IMR-90 (cell line): ENCODE measurements around the gene MAP3K13. TPM values are rescaled to one million over a fixed set of nuclear protein-coding genes. Genes with fewer than 3 reads are reported as not detected.

Experiments used
- ATAC-seq: fragments of 200-7000 bp; cut with Tn5 transposase; 2 replicates; pipeline ENCODE4 v1.9.1; 2020; ENCODE audit warnings: low read depth, mild to moderate bottlenecking, moderate library complexity
- BruUV-seq: library from RNA; stranded (reverse); fragments of 400-500 nt; replicated peaks from 2 replicates; lab custom pipeline; 2021; lab: Mats Ljungman, UMichigan
- CTCF ChIA-PET: fragments of 300-600 bp; formaldehyde crosslinking; extraction: SDS; loops from one replicate; lab custom pipeline; 2021; ENCODE audit warnings: antibody characterized with exemption; lab: Yijun Ruan, JAX
- POLR2A ChIA-PET: fragments of 300-600 bp; sonication (Branson Sonifier 250); formaldehyde crosslinking; loops from one replicate; lab custom pipeline; 2022; ENCODE audit warnings: antibody characterized with exemption; ENCODE audit not compliant: unreplicated experiment; lab: Charles Lee
- DNase-seq: peaks from one replicate; pipeline ENCODE4 v3.0.0; 2013
- H2AFZ ChIP-seq: replicated peaks from 2 replicates; pipeline ENCODE3; 2013; ENCODE audit warnings: low read length, mild to moderate bottlenecking; ENCODE audit not compliant: poor library complexity
- H2AK5ac ChIP-seq: 2 replicates; pipeline ENCODE4 v1.6.1; 2013; ENCODE audit warnings: low read depth, low read length, inconsistent platforms
- H2AK9ac ChIP-seq: replicated peaks from 2 replicates; pipeline ENCODE3; 2013; ENCODE audit warnings: mild to moderate bottlenecking, low read depth, low read length, moderate library complexity; ENCODE audit not compliant: poor library complexity
- H2BK120ac ChIP-seq: 2 replicates; pipeline ENCODE4 v1.6.1; 2013; ENCODE audit warnings: low read depth, low read length, inconsistent platforms
- H2BK15ac ChIP-seq: 3 replicates; pipeline ENCODE4 v1.6.1; 2013; ENCODE audit warnings: low read depth, low read length, inconsistent platforms
- H2BK20ac ChIP-seq: 2 replicates; pipeline ENCODE4 v1.6.1; 2013; ENCODE audit warnings: low read depth, mild to moderate bottlenecking, inconsistent platforms, low read length, moderate library complexity
- H2BK5ac ChIP-seq: 2 replicates; pipeline ENCODE4 v1.6.1; 2013; ENCODE audit warnings: mild to moderate bottlenecking, low read depth, low read length, inconsistent platforms; ENCODE audit not compliant: poor library complexity, severe bottlenecking
- H3K14ac ChIP-seq: replicated peaks from 2 replicates; pipeline ENCODE4 v1.6.1; 2013; ENCODE audit warnings: low read depth, low read length, inconsistent platforms
- H3K18ac ChIP-seq: 2 replicates; pipeline ENCODE4 v1.6.1; 2013; ENCODE audit warnings: low read depth, low read length, control low read depth
- H3K23ac ChIP-seq: 2 replicates; pipeline ENCODE4 v1.6.1; 2013; ENCODE audit warnings: low read depth, low read length, inconsistent platforms
- H3K27ac ChIP-seq: 2 replicates; pipeline ENCODE4 v1.5.1; 2013; ENCODE audit warnings: mild to moderate bottlenecking, control low read depth, low read length; ENCODE audit not compliant: insufficient read depth
- H3K27me3 ChIP-seq: 2 replicates; pipeline ENCODE4 v1.6.1; 2013; ENCODE audit warnings: low read length; ENCODE audit not compliant: control insufficient read depth, insufficient read depth
- H3K36me3 ChIP-seq: 2 replicates; pipeline ENCODE4 v1.6.1; 2013; ENCODE audit warnings: low read length, mixed read lengths; ENCODE audit not compliant: control insufficient read depth, insufficient read depth
- H3K4ac ChIP-seq: 2 replicates; pipeline ENCODE4 v1.6.1; 2013; ENCODE audit warnings: low read depth, low read length, inconsistent platforms
- H3K4me1 ChIP-seq: 2 replicates; pipeline ENCODE4 v1.6.1; 2013; ENCODE audit warnings: low read length, mixed read lengths; ENCODE audit not compliant: control insufficient read depth, insufficient read depth
- H3K4me2 ChIP-seq: 2 replicates; pipeline ENCODE4 v1.6.1; 2013; ENCODE audit warnings: low read depth, mild to moderate bottlenecking, control low read depth, low read length, moderate library complexity
- H3K4me3 ChIP-seq: 2 replicates; pipeline ENCODE4 v1.5.1; 2013; ENCODE audit warnings: low read depth, mild to moderate bottlenecking, control low read depth, low read length, moderate library complexity; ENCODE audit not compliant: insufficient read depth
- H3K56ac ChIP-seq: 2 replicates; pipeline ENCODE4 v1.6.1; 2013; ENCODE audit warnings: low read length, inconsistent platforms; ENCODE audit not compliant: insufficient read depth; ENCODE audit errors: extremely low read depth
- H3K79me1 ChIP-seq, 2 experiments: 2 replicates each; pipeline ENCODE4 v1.6.1; 2013; ENCODE audit warnings: low read length in 2 of 2, inconsistent platforms in 1 of 2, low read depth in 1 of 2
- H3K9ac ChIP-seq: 2 replicates; pipeline ENCODE4 v1.6.1; 2013; ENCODE audit warnings: low read depth, low read length, control low read depth
- H3K9me1 ChIP-seq: 2 replicates; pipeline ENCODE4 v1.6.1; 2013; ENCODE audit warnings: low read length, inconsistent platforms; ENCODE audit not compliant: insufficient read depth
- H3K9me3 ChIP-seq: 2 replicates; pipeline ENCODE4 v1.6.1; 2013; ENCODE audit warnings: low read length; ENCODE audit not compliant: control insufficient read depth, insufficient read depth
- H4K20me1 ChIP-seq: 2 replicates; pipeline ENCODE4 v1.6.1; 2013; ENCODE audit warnings: low read length, inconsistent platforms; ENCODE audit not compliant: insufficient read depth
- H4K5ac ChIP-seq: 2 replicates; pipeline ENCODE4 v1.6.1; 2013; ENCODE audit warnings: mild to moderate bottlenecking, low read depth, low read length, control low read depth
- H4K8ac ChIP-seq, 2 experiments: 2 replicates each; pipeline ENCODE4 v1.6.1; 2013; ENCODE audit warnings: low read depth in 2 of 2, low read length in 2 of 2, control low read depth in 1 of 2, inconsistent platforms in 1 of 2
- H4K91ac ChIP-seq: 2 replicates; pipeline ENCODE4 v1.6.1; 2013; ENCODE audit warnings: low read depth, low read length, inconsistent platforms; ENCODE audit not compliant: insufficient read depth
- BHLHE40 ChIP-seq: fragments of 150-350 bp; IDR thresholded peaks from 2 replicates; pipeline ENCODE4 v1.6.1; 2016; ENCODE audit warnings: mild to moderate bottlenecking, low read depth, low read length
- RCOR1 ChIP-seq: IDR thresholded peaks from 2 replicates; pipeline ENCODE4 v1.6.1; 2012; ENCODE audit warnings: mild to moderate bottlenecking, low read length, improper control_type of control experiment; ENCODE audit not compliant: insufficient replicate concordance
- USF2 ChIP-seq: fragments of 150-350 bp; IDR thresholded peaks from 2 replicates; pipeline ENCODE4 v1.6.1; 2017; ENCODE audit warnings: mild to moderate bottlenecking, antibody characterized with exemption, low read length, low read depth
- WGBS, 2 experiments: methylation state at CpG; one replicate each; pipeline versions ENCODE4 v1.1.5 to v1.1.7; 2013; ENCODE audit warnings: missing lambda C conversion rate in 2 of 2; ENCODE audit not compliant: insufficient read length in 1 of 2; ENCODE audit errors: extremely low coverage in 2 of 2; 5-methylcytosine and 5-hydroxymethylcytosine counted together
- dilution Hi-C: fragments of 300-500 bp; cut with HindIII; formaldehyde crosslinking; loops from one replicate; pipeline ENCODE4 v1.14.3; 2018; ENCODE audit warnings: low sequenced_read_pairs; ENCODE audit not compliant: unreplicated experiment
- in situ Hi-C: fragments of 300-500 bp; cut with MboI; formaldehyde crosslinking; loops from 3 replicates; pipeline ENCODE4 v1.14.3; 2019; ENCODE audit warnings: low sequenced_read_pairs, inconsistent platforms, mixed read lengths
- intact Hi-C: fragments of 100-400 bp; cut with micrococcal nuclease; formaldehyde crosslinking; loops from 2 replicates; pipeline ENCODE4 v1.10.0; 2022
- polyA plus RNA-seq, 3 experiments: library from polyadenylated mRNA; depleted of rRNA; stranded (reverse); fragments of >200 nt; gene quantifications; 2 replicates each; pipeline ENCODE4 v1.2.3, GENCODE V29; 2012; ENCODE audit warnings: low replicate concordance in 1 of 3
- total RNA-seq: library from RNA; depleted of rRNA; stranded (reverse); fragments of >200 nt; gene quantifications from 2 replicates; pipeline ENCODE4 v1.2.3, GENCODE V29; 2012

MAP3K13 gene
- total and polyA plus RNA-seq, 2 of the 4 experiments (the other 2 are of a cell fraction): 9.9 to 17.6 TPM

GRCh38 chr3:185393055-185393454, 30.1 kb downstream of the MAP3K13 start:
- TF ChIP-seq USF2 (no peak), RCOR1 (no peak), BHLHE40 (no peak)
- BruUV-seq: no TSS peak

More at GRCh38 chr3:185393055-185393454, 30.1 kb downstream of the MAP3K13 start:
- Histone ChIP-seq H2BK5ac (no peak overlapping the region), H4K20me1 (no peaks in the 10 kb centered on the region), H2AK5ac (no peak overlapping the region), H3K27ac (no peak overlapping the region), H3K36me3 (no peaks in the 10 kb centered on the region), H3K4me3 (no peak overlapping the region), H4K8ac (no peak overlapping the region), H3K27me3 (no peaks in the 10 kb centered on the region), H4K91ac (no peak overlapping the region), H3K14ac (no peak overlapping the region), H2BK15ac (no peak overlapping the region), H4K5ac (no peak overlapping the region), H3K4me2 (no peak overlapping the region), H2BK120ac (no peak overlapping the region), H2AK9ac (no peak overlapping the region), H3K23ac (no peak overlapping the region), H3K9ac (no peak overlapping the region), H3K4ac (no peak overlapping the region), H3K9me3 (no peaks in the 10 kb centered on the region), H2AFZ (no peak overlapping the region), H3K18ac (no peak overlapping the region), H3K79me1 (no peaks in the 10 kb centered on the region), H3K56ac (no peak overlapping the region), H2BK20ac (no peak overlapping the region), H3K4me1 (no peaks in the 10 kb centered on the region), H3K9me1 (no peaks in the 10 kb centered on the region)
- dilution Hi-C loops (no loop called here), intact Hi-C loops (no loop called here), in situ Hi-C loops (no loop called here)
- ChIA-PET POLR2A (no interaction called here), CTCF (no interaction called here)
- DNase-seq (no peak), ATAC-seq (no peak)
- WGBS, 2 experiments: no CpG with 5 or more reads among the region's 3 CpGs
